ENCODE data around the gene FOCAD.

The FOCAD gene

DNA sequence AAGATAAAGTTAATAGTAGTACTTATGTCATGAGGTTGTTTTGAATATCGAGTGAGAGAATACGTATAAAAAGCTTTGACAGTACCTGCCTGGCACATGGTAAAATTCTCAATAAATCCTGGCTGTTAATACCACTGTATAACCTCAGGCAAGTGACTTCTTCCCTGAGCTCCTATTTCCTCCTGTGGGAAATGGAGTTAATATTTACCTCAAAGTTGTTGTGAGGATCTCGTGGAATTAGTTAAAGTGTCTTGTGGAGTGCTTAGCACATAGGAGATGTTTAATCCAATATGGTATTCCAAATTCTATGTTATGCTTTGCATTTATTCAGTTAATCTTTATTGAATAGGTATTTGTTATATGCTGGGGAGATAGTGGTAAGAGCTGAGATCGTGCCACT is 18.5 kb downstream of the FOCAD start:
- Histone ChIP-seq H3K4me1 (ENCODE audit: control insufficient read depth, insufficient read depth, low read length, poor library complexity, severe bottlenecking) (no peaks in the 10 kb centered on the region), H3K9me3 (ENCODE audit: control insufficient read depth, low read length) (no peaks in the 10 kb centered on the region), H3K27ac (ENCODE audit: low read depth, low read length, severe bottlenecking) (no peak overlapping the region), H3K4me3 (ENCODE audit: extremely low read depth, insufficient read depth, low read length, poor library complexity, severe bottlenecking) (no peak overlapping the region), H3K36me3 (ENCODE audit: control insufficient read depth, insufficient read depth, low read length) (no peaks in the 10 kb centered on the region)
- WGBS, 2 experiments (ENCODE audit: insufficient coverage in 2 of 2), result 86% methylated on average over 2 of the region's 4 CpGs; no CpG with 5 or more reads in 1 of the 2 experiments

DNA sequence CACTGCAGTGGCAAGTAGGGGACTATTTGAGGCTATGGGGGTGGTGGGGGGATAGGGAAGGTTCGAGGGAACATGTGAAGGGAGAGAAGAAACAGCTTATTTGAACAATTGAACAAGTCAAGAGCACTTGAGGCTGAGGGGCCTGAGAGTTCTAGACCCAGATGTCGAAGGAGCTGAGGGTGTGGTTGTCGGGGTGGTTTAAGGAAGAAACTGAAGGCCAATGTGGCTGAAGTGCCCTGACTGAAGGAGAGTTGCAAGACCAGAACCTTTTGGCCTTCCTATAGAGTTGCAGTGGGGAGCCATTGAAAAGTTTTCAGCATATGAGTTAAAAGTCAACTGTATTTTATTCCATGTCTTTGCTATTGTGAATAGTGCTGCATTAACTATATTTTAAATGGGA is 19.1 kb downstream of the FOCAD start:
- no peaks in the 10 kb centered on the region for H3K36me3 ChIP-seq (ENCODE audit: control insufficient read depth, insufficient read depth, low read length)
- 93 to 100% methylated on average over 3 of the region's 3 CpGs for WGBS, 2 experiments (ENCODE audit: insufficient coverage in 2 of 2)
- H3K4me1 ChIP-seq (ENCODE audit: control insufficient read depth, insufficient read depth, low read length, poor library complexity, severe bottlenecking), result no peaks in the 10 kb centered on the region

DNA sequence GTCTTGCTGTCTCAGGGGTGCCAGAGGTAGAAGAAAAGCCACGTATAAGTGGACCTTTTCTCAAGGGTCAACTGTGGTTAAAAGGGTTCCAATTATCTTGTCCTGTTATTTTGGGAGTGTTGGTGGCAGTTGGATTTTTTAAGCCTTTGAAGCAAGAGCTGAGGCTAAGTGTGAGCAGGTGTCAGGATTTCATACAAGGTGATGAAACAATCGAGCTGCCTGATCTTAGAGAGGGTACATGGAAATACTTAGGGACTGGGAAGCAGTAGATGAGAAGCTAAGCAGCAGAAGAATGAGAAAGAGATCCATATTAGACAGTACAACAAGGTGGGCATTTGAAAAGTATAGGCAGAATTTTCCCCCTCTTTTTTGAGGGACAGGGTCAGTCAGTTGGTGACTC is 23.6 kb downstream of the FOCAD start:
- Histone ChIP-seq H3K4me1 (ENCODE audit: control insufficient read depth, insufficient read depth, low read length, poor library complexity, severe bottlenecking) (no peaks in the 10 kb centered on the region), H3K4me3 (ENCODE audit: extremely low read depth, insufficient read depth, low read length, poor library complexity, severe bottlenecking) (no peak overlapping the region), H3K9me3 (ENCODE audit: control insufficient read depth, low read length) (no peaks in the 10 kb centered on the region), H3K36me3 (ENCODE audit: control insufficient read depth, insufficient read depth, low read length) (no peaks in the 10 kb centered on the region), H3K27ac (ENCODE audit: low read depth, low read length, severe bottlenecking) (no peak overlapping the region)
- WGBS, 2 experiments (ENCODE audit: insufficient coverage in 2 of 2), result 96 to 100% methylated on average over 2 of the region's 2 CpGs

More for the DNA sequence above, 19.1 kb downstream of the FOCAD start:
- no peak overlapping the region for H3K4me3 ChIP-seq (ENCODE audit: extremely low read depth, insufficient read depth, low read length, poor library complexity, severe bottlenecking)
- no peak overlapping the region for H3K27ac ChIP-seq (ENCODE audit: low read depth, low read length, severe bottlenecking)
- H3K9me3 ChIP-seq (ENCODE audit: control insufficient read depth, low read length), result no peaks in the 10 kb centered on the region

DNA sequence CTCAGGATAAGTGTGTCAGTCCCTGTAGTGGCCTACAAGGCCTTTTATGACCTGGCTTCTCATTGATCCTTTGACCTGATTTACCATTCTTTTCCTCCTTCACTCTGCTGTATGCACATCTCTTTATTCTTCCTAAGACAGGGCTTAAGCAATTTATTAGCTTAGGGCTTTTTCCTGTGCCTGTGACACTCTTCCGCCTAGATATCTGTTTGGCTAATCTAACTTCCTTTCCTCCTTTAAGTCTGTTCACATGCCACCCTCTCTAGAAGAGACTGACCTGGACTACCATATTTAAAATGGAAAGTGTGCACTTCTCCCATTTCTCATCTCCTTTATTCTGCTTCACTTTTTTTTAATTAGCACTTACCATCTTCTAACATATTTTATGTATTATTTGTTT is 29.1 kb downstream of the FOCAD start:
- 75 to 90% methylated on average over 1 of the region's 1 CpG for WGBS, 2 experiments (ENCODE audit: insufficient coverage in 2 of 2)
- Histone ChIP-seq H3K9me3 (ENCODE audit: control insufficient read depth, low read length) (no peaks in the 10 kb centered on the region), H3K27ac (ENCODE audit: low read depth, low read length, severe bottlenecking) (no peak overlapping the region), H3K4me1 (ENCODE audit: control insufficient read depth, insufficient read depth, low read length, poor library complexity, severe bottlenecking) (no peaks in the 10 kb centered on the region), H3K36me3 (ENCODE audit: control insufficient read depth, insufficient read depth, low read length) (peaks cover 10% of the 10 kb centered on the region), H3K4me3 (ENCODE audit: extremely low read depth, insufficient read depth, low read length, poor library complexity, severe bottlenecking) (no peak overlapping the region)

DNA sequence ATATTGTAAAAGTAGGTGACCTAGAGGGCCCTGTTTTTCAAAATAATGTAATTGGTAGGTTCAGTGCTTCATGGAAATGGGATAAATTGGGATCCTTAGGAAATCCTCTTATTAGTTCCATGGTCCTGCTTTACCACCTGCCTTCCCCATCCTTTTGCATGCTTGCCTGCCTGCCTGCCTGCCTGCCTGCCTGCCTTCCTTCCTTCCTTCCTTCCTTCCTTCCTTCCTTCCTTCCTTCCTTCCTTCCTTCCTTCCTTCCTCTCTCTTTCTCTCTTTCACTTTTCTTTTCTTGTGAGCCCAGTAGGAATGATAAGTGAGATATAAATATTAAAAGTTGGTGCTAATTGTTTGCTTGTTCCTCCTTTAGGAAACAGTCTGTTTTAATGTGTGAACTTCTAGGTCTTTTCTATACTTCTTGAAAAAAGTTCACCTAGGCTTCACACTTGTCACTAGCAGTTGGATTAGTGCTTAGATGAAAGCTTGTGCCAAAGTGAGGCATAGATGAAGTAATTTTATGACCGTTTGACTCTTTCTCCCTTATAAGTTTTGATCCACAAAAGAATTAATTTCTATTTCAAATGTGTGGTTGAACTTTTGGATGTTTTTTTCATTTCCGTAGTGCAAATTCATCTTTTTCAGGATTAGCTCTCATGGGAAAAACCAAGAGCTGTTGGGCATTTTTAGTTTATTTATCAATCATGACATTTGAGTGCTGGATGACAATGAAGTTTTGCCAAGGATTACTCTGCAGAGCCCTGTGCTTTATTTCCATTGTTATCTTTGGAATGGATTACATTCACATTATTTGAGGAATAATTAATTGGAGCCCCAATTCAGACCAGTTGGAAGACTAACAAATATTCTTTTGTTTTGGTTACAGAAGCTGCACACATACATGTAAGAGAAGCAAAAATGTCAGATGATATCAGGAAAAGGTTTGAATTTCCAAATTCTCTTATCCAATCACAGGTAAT is 30.7 kb downstream of the FOCAD start:
- peaks cover 17% of the 10 kb centered on the region for H3K36me3 ChIP-seq (ENCODE audit: control insufficient read depth, insufficient read depth, low read length)
- no peak overlapping the region for H3K4me3 ChIP-seq (ENCODE audit: extremely low read depth, insufficient read depth, low read length, poor library complexity, severe bottlenecking)
- WGBS, 2 experiments (ENCODE audit: insufficient coverage in 2 of 2), result 100% methylated on average over 1 of the region's 2 CpGs

DNA sequence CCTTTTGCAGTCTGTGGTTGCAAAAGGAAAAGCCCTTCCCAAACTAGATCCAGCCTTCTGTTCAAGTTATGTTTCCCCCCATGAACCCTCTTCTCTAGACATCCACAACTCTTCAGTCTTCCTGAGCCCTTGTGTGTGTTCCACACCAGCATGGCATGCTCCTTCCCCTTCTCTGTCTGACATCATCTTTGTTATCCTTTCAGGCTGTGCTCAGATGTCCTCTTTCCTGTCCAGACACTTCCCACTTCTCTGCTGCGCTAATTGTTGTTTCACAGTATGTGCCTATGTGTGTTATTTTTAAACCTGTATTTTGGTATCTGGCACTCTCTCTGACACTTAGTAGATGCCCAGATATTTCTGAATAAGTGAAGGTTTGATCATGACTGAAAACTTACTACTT is 38.2 kb downstream of the FOCAD start:
- no peaks in the 10 kb centered on the region for H3K4me1 ChIP-seq (ENCODE audit: control insufficient read depth, insufficient read depth, low read length, poor library complexity, severe bottlenecking)
- no peaks in the 10 kb centered on the region for H3K9me3 ChIP-seq (ENCODE audit: control insufficient read depth, low read length)
- no peak overlapping the region for H3K4me3 ChIP-seq (ENCODE audit: extremely low read depth, insufficient read depth, low read length, poor library complexity, severe bottlenecking)
- peak overlapping the region; percentile 36 for H3K27ac ChIP-seq (ENCODE audit: low read depth, low read length, severe bottlenecking)
- H3K36me3 ChIP-seq (ENCODE audit: control insufficient read depth, insufficient read depth, low read length), result peaks cover 40% of the 10 kb centered on the region
- no CpG with 5 or more reads among the region's 1 CpG for WGBS, 2 experiments (ENCODE audit: insufficient coverage in 2 of 2)

More for the DNA sequence above, 30.7 kb downstream of the FOCAD start:
- no peaks in the 10 kb centered on the region for H3K4me1 ChIP-seq (ENCODE audit: control insufficient read depth, insufficient read depth, low read length, poor library complexity, severe bottlenecking)
- H3K27ac ChIP-seq (ENCODE audit: low read depth, low read length, severe bottlenecking), result no peak overlapping the region
- H3K9me3 ChIP-seq (ENCODE audit: control insufficient read depth, low read length), result no peaks in the 10 kb centered on the region

DNA sequence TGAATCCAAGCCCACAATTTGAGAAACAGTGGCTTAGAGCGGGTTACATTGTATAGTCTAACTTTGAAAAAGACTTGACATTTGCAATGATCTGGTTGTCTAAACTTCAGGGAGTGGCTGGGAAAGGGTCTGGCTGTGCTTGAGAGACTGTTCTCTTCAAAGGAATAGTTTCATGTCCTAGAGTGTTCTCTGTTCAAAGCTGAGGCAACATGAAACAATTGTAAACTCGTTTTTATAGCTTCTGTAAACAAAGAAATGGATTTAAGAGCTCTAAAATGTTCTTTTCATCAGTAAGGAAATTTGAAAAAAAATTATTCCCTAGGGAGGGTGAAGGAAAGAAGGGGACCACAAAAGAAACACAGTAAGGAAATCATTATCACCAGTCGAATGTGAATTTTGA is 41.6 kb downstream of the FOCAD start:
- no peak overlapping the region for H3K27ac ChIP-seq (ENCODE audit: low read depth, low read length, severe bottlenecking)
- no peaks in the 10 kb centered on the region for H3K9me3 ChIP-seq (ENCODE audit: control insufficient read depth, low read length)
- no peak overlapping the region for H3K4me3 ChIP-seq (ENCODE audit: extremely low read depth, insufficient read depth, low read length, poor library complexity, severe bottlenecking)
- WGBS, 2 experiments (ENCODE audit: insufficient coverage in 2 of 2), result 74 to 100% methylated on average over 1 to 2 of the region's 3 CpGs
- peaks cover 26% of the 10 kb centered on the region for H3K36me3 ChIP-seq (ENCODE audit: control insufficient read depth, insufficient read depth, low read length)
- no peaks in the 10 kb centered on the region for H3K4me1 ChIP-seq (ENCODE audit: control insufficient read depth, insufficient read depth, low read length, poor library complexity, severe bottlenecking)

DNA sequence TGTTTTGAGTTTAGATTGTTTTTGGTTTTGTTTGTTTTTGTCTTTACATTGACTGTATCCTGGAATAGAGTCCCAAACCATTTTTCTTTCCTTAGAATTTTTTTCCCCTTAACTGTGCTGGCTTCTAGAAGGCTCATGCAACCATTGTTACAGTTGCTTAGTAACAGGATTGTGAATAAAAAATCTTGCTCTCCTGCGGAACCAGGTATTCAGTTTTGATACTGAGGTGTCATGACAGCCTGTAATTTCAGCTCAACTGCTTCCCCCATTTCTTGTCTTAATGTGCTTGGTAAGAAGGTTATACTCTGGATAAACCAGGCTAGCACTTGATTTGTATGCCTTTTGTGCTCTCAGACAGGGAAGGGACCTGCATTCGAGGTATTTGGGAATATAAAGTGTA is 42.1 kb downstream of the FOCAD start:
- no CpG with 5 or more reads among the region's 2 CpGs for WGBS, 2 experiments (ENCODE audit: insufficient coverage in 2 of 2)

DNA sequence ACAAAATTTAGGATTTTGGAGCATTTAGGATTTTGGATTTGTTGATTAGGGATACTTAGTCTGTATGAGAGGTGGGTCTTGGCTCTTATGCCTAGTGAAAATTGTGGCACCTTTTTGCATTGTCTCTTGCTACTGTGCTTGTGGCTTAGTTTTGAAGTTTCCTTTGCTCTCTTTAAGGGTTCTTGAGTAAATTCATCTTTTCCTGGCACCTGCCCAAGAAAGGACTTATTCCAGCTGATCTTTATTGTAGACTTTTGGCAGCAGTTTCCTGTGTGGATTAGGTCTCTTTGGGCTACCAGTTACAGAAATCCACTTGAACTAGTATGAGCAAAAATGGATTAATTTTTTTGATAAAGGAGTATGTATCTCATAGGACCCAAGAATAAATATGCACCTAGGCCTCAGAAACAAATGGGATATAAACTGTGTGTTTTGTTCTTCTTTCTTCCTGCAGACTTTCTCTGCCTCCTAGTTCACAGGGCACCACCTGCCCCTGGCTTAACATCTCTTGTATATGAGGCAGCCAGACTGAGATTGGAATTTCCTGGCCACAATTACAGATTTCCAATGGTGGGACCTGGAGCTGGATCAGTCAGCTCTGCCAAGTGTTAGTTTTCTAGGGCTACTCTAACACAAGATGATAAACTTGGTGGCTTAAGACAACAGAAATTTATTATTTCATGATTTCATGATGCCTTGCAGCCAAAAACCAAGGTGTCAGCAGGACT is 44.6 kb downstream of the FOCAD start:
- peaks cover 12% of the 10 kb centered on the region for H3K36me3 ChIP-seq (ENCODE audit: control insufficient read depth, insufficient read depth, low read length)
- H3K4me3 ChIP-seq (ENCODE audit: extremely low read depth, insufficient read depth, low read length, poor library complexity, severe bottlenecking), result no peak overlapping the region
- H3K27ac ChIP-seq (ENCODE audit: low read depth, low read length, severe bottlenecking), result no peak overlapping the region
- H3K9me3 ChIP-seq (ENCODE audit: control insufficient read depth, low read length), result no peaks in the 10 kb centered on the region
- H3K4me1 ChIP-seq (ENCODE audit: control insufficient read depth, insufficient read depth, low read length, poor library complexity, severe bottlenecking), result peaks cover 9% of the 10 kb centered on the region

More for the DNA sequence above, 42.1 kb downstream of the FOCAD start:
- Histone ChIP-seq H3K27ac (ENCODE audit: low read depth, low read length, severe bottlenecking) (no peak overlapping the region), H3K9me3 (ENCODE audit: control insufficient read depth, low read length) (no peaks in the 10 kb centered on the region), H3K4me1 (ENCODE audit: control insufficient read depth, insufficient read depth, low read length, poor library complexity, severe bottlenecking) (no peaks in the 10 kb centered on the region), H3K36me3 (ENCODE audit: control insufficient read depth, insufficient read depth, low read length) (peaks cover 21% of the 10 kb centered on the region), H3K4me3 (ENCODE audit: extremely low read depth, insufficient read depth, low read length, poor library complexity, severe bottlenecking) (no peak overlapping the region)

DNA sequence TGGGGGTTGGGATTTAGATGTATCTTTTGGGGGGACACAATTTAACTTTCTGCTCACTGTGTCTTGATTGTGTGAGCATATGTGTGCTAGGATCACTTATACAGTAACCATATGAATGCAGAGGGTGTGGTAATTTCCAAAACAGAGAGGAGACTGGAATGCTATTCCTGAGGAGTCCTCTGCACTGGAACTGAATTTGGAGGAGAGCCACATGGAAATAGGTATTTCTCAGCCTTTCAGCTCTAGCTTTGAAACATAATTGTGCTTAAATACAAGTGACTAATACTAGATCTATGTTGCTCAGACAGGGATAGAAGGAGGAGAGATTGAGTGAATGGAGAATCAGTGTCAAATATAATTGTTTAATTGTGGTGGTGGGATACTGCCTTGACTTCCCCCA is 45.5 kb downstream of the FOCAD start:
- H3K4me1 ChIP-seq (ENCODE audit: control insufficient read depth, insufficient read depth, low read length, poor library complexity, severe bottlenecking), result peaks cover 9% of the 10 kb centered on the region
- H3K27ac ChIP-seq (ENCODE audit: low read depth, low read length, severe bottlenecking), result no peak overlapping the region
- no peak overlapping the region for H3K4me3 ChIP-seq (ENCODE audit: extremely low read depth, insufficient read depth, low read length, poor library complexity, severe bottlenecking)
- no peaks in the 10 kb centered on the region for H3K9me3 ChIP-seq (ENCODE audit: control insufficient read depth, low read length)
- H3K36me3 ChIP-seq (ENCODE audit: control insufficient read depth, insufficient read depth, low read length), result peaks cover 8% of the 10 kb centered on the region

DNA sequence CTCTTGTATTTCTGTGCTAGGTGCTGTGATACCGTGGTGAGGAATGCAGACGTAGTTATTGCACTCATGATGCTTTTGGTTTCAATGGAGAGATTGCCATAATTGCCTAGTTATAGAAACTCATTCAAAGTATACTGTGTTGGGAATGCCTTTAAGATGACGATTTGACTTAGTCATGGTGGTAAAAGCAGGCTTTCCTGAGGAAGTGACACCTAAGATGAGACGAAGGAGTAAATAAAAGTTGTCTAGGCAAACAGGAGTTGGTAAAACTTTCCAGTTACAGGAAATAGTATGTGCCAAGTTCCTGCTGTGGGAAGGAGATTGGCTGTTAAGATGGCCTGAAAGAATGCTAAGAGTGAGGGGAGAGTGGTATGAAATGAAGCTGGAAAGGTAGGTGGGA is 48.1 kb downstream of the FOCAD start:
- peaks cover 8% of the 10 kb centered on the region for H3K36me3 ChIP-seq (ENCODE audit: control insufficient read depth, insufficient read depth, low read length)
- H3K4me3 ChIP-seq (ENCODE audit: extremely low read depth, insufficient read depth, low read length, poor library complexity, severe bottlenecking), result no peak overlapping the region
- H3K4me1 ChIP-seq (ENCODE audit: control insufficient read depth, insufficient read depth, low read length, poor library complexity, severe bottlenecking), result peaks cover 9% of the 10 kb centered on the region
- H3K27ac ChIP-seq (ENCODE audit: low read depth, low read length, severe bottlenecking), result peak overlapping the region; percentile 32
- no peaks in the 10 kb centered on the region for H3K9me3 ChIP-seq (ENCODE audit: control insufficient read depth, low read length)
- 72 to 85% methylated on average over 2 to 4 of the region's 4 CpGs for WGBS, 2 experiments (ENCODE audit: insufficient coverage in 2 of 2)
